ENCODE results near the gene GSTT2. TPM values are rescaled to one million over a fixed set of nuclear protein-coding genes. Genes with fewer than 3 reads are reported as not detected.

GSTT2 gene
- total and polyA plus RNA-seq, 12 donors, result 0.24 to 6.1 (median 1.00) TPM

DNA sequence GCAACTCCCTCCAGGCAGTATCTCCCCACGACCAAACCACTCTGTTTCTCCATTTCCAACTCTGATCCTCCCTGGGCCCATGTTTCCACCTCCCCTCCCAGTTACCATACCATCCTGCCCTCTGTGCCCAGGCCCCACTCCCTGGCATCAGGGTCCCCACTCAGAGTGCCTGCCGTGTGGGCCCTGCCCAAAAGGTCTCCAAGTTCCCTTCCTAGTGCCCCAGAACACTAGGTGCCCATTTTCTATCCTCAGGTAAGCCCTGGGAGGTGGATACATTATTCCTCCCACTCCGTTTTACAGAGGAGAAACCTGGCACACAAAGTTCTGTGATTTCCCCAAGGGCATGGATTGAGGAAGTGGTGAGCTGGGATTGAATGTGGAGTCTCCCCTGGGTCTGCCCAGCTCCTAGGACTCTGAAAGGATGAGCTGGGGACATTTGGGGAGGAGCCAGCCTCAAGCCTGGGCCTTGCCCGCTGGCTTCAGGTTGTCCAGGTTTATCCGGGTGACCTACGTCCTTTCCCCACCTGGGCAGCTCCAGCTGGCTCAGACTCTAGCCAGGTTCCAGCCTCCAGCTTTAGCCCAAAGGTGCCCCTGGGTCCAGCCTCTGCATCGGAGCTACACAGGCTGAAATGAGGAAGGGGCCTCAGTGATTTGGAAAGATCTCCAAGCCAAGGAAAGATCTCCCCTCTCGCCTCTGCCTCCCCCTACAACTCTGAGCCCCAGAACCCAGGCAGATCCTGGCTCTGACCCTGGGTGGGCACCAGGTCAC lies 27.5 kb downstream of the GSTT2 start:
- TF ChIP-seq POLR2A (IDR thresholded peaks at IDR 0.05), result no peak
- no peak for TF ChIP-seq CTCF (IDR thresholded peaks at IDR 0.05)
- H3K9me3 ChIP-seq (replicated peaks in 1 of 3), result no peaks in the 10 kb centered on the region
- no peak overlapping the region for H3K27ac ChIP-seq
- H3K36me3 ChIP-seq (replicated peaks in 1 of 2), result no peaks in the 10 kb centered on the region
- no peaks in the 10 kb centered on the region for H3K27me3 ChIP-seq
- intact Hi-C loops (cut with DNase I), result no loop called here
- DNase-seq, result no peak
- WGBS, 4 donors, result 83 to 89% (median 86%) methylated on average over 8 of the region's 8 CpGs
- no peak overlapping the region for H3K4me3 ChIP-seq
- H3K4me1 ChIP-seq (replicated peaks in 1 of 2), result peaks cover 2 to 9% of the 10 kb centered on the region in 2 donors

- H3K36me3 ChIP-seq (replicated peaks in 1 of 2), result no peaks in the 10 kb centered on the region
- intact Hi-C loops (cut with DNase I), result no loop called here
- no peak overlapping the region for H3K27ac ChIP-seq
- no peak overlapping the region for H3K4me3 ChIP-seq
- no peaks in the 10 kb centered on the region for H3K9me3 ChIP-seq (replicated peaks in 1 of 3)
- H3K4me1 ChIP-seq (replicated peaks in 1 of 2), result peaks cover 7 to 15% of the 10 kb centered on the region in 2 donors
- TF ChIP-seq CTCF (IDR thresholded peaks at IDR 0.05), result no peak
- TF ChIP-seq POLR2A (IDR thresholded peaks at IDR 0.05), result no peak
- 82 to 100% (median 90%) methylated on average over 1 of the region's 1 CpG for WGBS, 4 donors
- no peaks in the 10 kb centered on the region for H3K27me3 ChIP-seq
- no peak for DNase-seq
Observed at GRCh38 chr22:24008022-24008283, 28.0 kb downstream of the GSTT2 start.

DNA sequence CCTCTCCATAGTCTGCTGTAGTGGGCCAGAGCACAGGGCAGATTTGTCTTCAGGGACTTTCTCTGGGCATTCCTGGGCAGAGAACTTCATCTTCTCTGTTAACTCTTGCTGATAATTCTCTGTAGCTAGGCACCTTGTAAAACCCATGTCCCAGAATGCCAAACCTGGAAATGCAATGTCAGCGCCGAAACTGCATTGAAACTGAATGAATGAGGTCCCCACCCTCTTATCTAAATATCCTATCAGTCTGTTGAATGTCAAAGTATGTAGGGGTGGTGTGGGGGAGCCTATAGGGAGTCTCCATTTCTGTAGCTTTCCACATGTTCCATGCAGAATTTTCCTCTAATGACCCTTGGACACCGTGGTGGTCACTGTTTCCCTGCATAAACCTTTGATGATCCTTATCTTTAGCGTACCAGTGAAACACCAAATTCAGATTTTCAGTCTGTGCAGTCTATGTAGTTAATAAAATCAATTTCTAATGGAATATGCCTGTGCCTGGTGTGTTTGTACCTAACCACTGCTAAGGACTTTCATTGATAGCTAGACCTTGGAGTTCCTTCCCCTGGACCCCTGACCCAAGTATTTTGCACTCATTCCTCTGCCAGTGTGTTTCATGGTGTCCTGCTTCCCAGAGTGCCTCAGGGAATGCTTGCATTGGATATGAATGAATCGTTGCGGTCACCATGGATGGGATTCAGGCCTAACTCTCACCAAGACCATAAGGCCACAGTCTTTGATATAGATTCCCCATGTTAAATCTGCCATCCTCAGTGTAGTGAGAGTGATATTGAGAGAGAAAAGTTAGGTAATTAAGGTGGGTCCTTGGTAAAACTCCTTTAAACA lies 28.7 kb downstream of the GSTT2 start:
- WGBS, 4 donors, result 85 to 91% (median 87%) methylated on average over 6 of the region's 6 CpGs
- intact Hi-C loops (cut with DNase I), result no loop called here
- no peak for DNase-seq

More for the DNA sequence above, 28.7 kb downstream of the GSTT2 start:
- Histone ChIP-seq H3K4me3 (no peak overlapping the region), H3K4me1 (replicated peaks in 1 of 2) (peaks cover 14 to 21% of the 10 kb centered on the region in 2 donors), H3K9me3 (replicated peaks in 1 of 3) (no peaks in the 10 kb centered on the region), H3K27ac (no peak overlapping the region), H3K27me3 (no peaks in the 10 kb centered on the region), H3K36me3 (replicated peaks in 1 of 2) (no peaks in the 10 kb centered on the region)
- TF ChIP-seq POLR2A (IDR thresholded peaks at IDR 0.05) (no peak), CTCF (IDR thresholded peaks at IDR 0.05) (no peak)

Measured in adrenal gland (tissue), 12 donors.